Hepatocyte (in vitro differentiated cells): ENCODE data around the gene PRTG. TPM values are rescaled to one million over a fixed set of nuclear protein-coding genes. Genes with fewer than 3 reads are reported as not detected.

Source experiments
- DNase-seq: peaks from one replicate; pipeline ENCODE4 v3.0.0-alpha.2; 2016; ENCODE audit warnings: low spot score
- H2AFZ ChIP-seq: fragments of 200-600 bp; sonication (generic); 2 replicates; pipeline ENCODE4 v1.6.0; 2016; ENCODE audit warnings: antibody characterized with exemption, mild to moderate bottlenecking
- H3K27ac ChIP-seq: fragments of 200-600 bp; sonication (generic); 2 replicates; pipeline ENCODE4 v1.5.1; 2016; ENCODE audit warnings: mild to moderate bottlenecking
- H3K27me3 ChIP-seq: fragments of 200-600 bp; sonication (generic); 2 replicates; pipeline ENCODE4 v1.6.1; 2016
- H3K36me3 ChIP-seq: fragments of 200-600 bp; sonication (generic); replicated peaks from 2 replicates; pipeline ENCODE4 v1.5.1; 2016; ENCODE audit warnings: low read depth; ENCODE audit not compliant: insufficient read depth
- H3K4me1 ChIP-seq: fragments of 200-600 bp; sonication (generic); 2 replicates; pipeline ENCODE4 v1.5.1; 2016; ENCODE audit warnings: mild to moderate bottlenecking, moderate library complexity; ENCODE audit not compliant: insufficient read depth
- H3K4me2 ChIP-seq: fragments of 200-600 bp; sonication (generic); 2 replicates; pipeline ENCODE4 v1.6.0; 2016
- H3K4me3 ChIP-seq: fragments of 200-600 bp; sonication (generic); 2 replicates; pipeline ENCODE4 v1.5.1; 2016; ENCODE audit warnings: mild to moderate bottlenecking
- H3K79me2 ChIP-seq: fragments of 200-600 bp; sonication (generic); 2 replicates; pipeline ENCODE4 v1.6.0; 2017; ENCODE audit warnings: mild to moderate bottlenecking
- H3K9me2 ChIP-seq: fragments of 200-600 bp; sonication (generic); replicated peaks from 2 replicates; pipeline ENCODE4 v1.6.0; 2017; ENCODE audit warnings: mild to moderate bottlenecking; ENCODE audit not compliant: insufficient read depth
- H3K9me3 ChIP-seq: fragments of 200-600 bp; sonication (generic); 2 replicates; pipeline ENCODE4 v1.5.1; 2016; ENCODE audit warnings: low read depth, mild to moderate bottlenecking
- H4K20me1 ChIP-seq: fragments of 200-600 bp; sonication (generic); 2 replicates; pipeline ENCODE4 v1.6.0; 2016; ENCODE audit warnings: mild to moderate bottlenecking; ENCODE audit not compliant: insufficient read depth, poor library complexity, severe bottlenecking
- EZH2 ChIP-seq: fragments of 200-600 bp; sonication (generic); IDR thresholded peaks from 2 replicates; pipeline ENCODE4 v1.6.1; 2016; ENCODE audit warnings: antibody characterized with exemption, mild to moderate bottlenecking, borderline replicate concordance
- EZH2phosphoT487 ChIP-seq: fragments of 200-600 bp; sonication (generic); IDR thresholded peaks from one replicate; pipeline ENCODE4 v1.6.1; 2018; ENCODE audit warnings: antibody characterized with exemption, mild to moderate bottlenecking, low read depth, moderate library complexity; ENCODE audit not compliant: unreplicated experiment, severe bottlenecking
- WGBS: methylation state at CpG from one replicate; pipeline ENCODE4 v1.1.6; 2016; ENCODE audit warnings: low lambda C conversion rate; ENCODE audit errors: missing lambda C conversion rate; 5-methylcytosine and 5-hydroxymethylcytosine counted together
- polyA plus RNA-seq: library from polyadenylated mRNA; unstranded; fragments of >200 nt; fragmentation: Nextera tagmentation; extraction: Ambion mirVana; gene quantifications from 2 replicates; pipeline ENCODE4 v1.2.1, GENCODE V29; 2016
- total RNA-seq: library from RNA; depleted of rRNA; stranded (reverse); fragments of >200 nt; gene quantifications from 2 replicates; pipeline ENCODE4 v1.2.3, GENCODE V29; 2014
- TF ChIP-seq, protein P1 (sequence below): fragments of 200-600 bp; sonication (generic); IDR thresholded peaks from 2 replicates; pipeline ENCODE4 v1.5.1; 2016; ENCODE audit warnings: antibody characterized with exemption, mild to moderate bottlenecking; ENCODE audit not compliant: poor library complexity

PRTG gene
- total and polyA plus RNA-seq, 2 experiments from 2014 or later, result 6.6 to 19.0 TPM

DNA sequence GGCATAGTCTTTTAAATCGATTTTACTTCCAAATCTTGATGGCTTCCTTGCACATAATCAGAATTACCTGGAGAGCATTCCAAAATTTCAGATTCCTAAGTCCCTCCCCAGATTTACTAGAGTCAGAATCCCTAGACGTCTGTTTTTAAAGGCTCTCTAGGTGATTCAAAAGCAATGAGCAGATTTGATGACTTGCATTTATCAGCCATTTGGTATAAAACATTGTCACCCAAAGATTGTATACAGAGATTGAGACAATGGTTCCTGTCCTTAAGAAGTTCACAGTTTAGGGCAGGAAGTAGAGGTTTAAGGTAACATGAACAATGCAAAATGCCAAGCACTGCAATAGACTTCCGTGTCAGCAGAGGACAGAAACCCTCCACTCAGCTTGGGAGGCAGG lies 152.2 kb downstream of the PRTG start:
- H3K27me3 ChIP-seq, result peaks cover 4% of the 10 kb centered on the region
- DNase-seq, result no peak
- H3K79me2 ChIP-seq, result peaks cover 15% of the 10 kb centered on the region
- H2AFZ ChIP-seq, result no peak overlapping the region
- H4K20me1 ChIP-seq, result no peaks in the 10 kb centered on the region
- no peak overlapping the region for H3K4me3 ChIP-seq
- no peak overlapping the region for H3K4me2 ChIP-seq
- H3K27ac ChIP-seq, result no peak overlapping the region
- H3K9me2 ChIP-seq, result no peaks in the 10 kb centered on the region
- H3K36me3 ChIP-seq, result no peaks in the 10 kb centered on the region
- no peaks in the 10 kb centered on the region for H3K4me1 ChIP-seq
- H3K9me3 ChIP-seq, result no peaks in the 10 kb centered on the region
- WGBS, result 68% methylated on average over 3 of the region's 3 CpGs
- TF ChIP-seq EZH2phosphoT487 (no peak), EZH2 (no peak)
- TF ChIP-seq, protein P1, sequence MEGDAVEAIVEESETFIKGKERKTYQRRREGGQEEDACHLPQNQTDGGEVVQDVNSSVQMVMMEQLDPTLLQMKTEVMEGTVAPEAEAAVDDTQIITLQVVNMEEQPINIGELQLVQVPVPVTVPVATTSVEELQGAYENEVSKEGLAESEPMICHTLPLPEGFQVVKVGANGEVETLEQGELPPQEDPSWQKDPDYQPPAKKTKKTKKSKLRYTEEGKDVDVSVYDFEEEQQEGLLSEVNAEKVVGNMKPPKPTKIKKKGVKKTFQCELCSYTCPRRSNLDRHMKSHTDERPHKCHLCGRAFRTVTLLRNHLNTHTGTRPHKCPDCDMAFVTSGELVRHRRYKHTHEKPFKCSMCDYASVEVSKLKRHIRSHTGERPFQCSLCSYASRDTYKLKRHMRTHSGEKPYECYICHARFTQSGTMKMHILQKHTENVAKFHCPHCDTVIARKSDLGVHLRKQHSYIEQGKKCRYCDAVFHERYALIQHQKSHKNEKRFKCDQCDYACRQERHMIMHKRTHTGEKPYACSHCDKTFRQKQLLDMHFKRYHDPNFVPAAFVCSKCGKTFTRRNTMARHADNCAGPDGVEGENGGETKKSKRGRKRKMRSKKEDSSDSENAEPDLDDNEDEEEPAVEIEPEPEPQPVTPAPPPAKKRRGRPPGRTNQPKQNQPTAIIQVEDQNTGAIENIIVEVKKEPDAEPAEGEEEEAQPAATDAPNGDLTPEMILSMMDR, result no peak

DNA sequence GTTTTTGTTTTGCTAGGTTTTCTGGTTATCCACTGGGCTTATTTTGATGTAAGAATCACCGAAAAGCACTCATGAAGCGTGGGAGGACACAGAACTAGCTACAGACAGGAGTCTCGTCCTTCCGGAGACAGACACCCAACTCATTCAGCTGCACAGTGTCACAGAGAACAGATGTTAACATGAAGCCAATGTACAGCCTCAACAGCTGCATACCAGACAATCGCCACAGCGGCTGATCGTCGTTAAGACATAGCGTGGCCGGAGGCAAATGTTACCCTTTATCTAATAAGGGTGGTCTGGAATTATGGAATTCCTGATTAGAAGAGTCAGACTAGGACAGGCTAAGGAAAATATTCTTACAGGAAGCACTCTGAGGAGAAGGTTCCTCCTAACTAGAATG lies 153.7 kb downstream of the PRTG start:
- 60% methylated on average over 10 of the region's 10 CpGs for WGBS
- Histone ChIP-seq H3K4me3 (peak overlapping the region; percentile 74), H3K27ac (peak overlapping the region; percentile 91), H3K36me3 (no peaks in the 10 kb centered on the region), H3K27me3 (peaks cover 4% of the 10 kb centered on the region), H3K4me1 (no peaks in the 10 kb centered on the region), H3K4me2 (peak overlapping the region; percentile 88), H3K9me3 (no peaks in the 10 kb centered on the region), H2AFZ (peak overlapping the region; percentile 100), H3K9me2 (no peaks in the 10 kb centered on the region), H4K20me1 (peaks cover 3% of the 10 kb centered on the region), H3K79me2 (peaks cover 24% of the 10 kb centered on the region)
- no peak for TF ChIP-seq EZH2phosphoT487
- no peak for TF ChIP-seq EZH2
- DNase-seq, result peak; percentile 8

DNA sequence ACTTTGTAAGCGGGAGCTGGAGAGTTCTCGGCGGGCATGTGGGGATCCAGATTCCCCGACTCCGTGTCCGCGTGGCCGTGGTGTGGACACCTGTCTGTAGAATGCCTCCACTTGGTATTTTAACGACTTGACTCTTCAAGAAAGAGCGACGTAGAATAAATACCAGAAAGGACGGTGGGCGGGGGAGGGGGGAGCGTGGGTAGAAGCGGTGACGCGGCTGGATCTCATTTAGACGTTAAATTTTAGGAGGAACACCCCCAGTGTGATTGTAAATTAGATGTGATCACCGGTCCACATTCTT lies 154.2 kb downstream of the PRTG start:
- H3K27ac ChIP-seq, result peak overlapping the region; percentile 91
- H3K79me2 ChIP-seq, result peaks cover 26% of the 10 kb centered on the region
- H3K4me1 ChIP-seq, result no peaks in the 10 kb centered on the region
- H2AFZ ChIP-seq, result peak overlapping the region; percentile 100
- 5% methylated on average over 19 of the region's 19 CpGs for WGBS
- H3K4me3 ChIP-seq, result peak overlapping the region; percentile 74
- TF ChIP-seq EZH2 (no peak), EZH2phosphoT487 (no peak)
- TF ChIP-seq, protein P1, result no peak
- H3K27me3 ChIP-seq, result peaks cover 4% of the 10 kb centered on the region
- no peaks in the 10 kb centered on the region for H3K36me3 ChIP-seq
- no peaks in the 10 kb centered on the region for H3K9me2 ChIP-seq
- H3K4me2 ChIP-seq, result peak overlapping the region; percentile 88
- DNase-seq, result no peak
- H3K9me3 ChIP-seq, result no peaks in the 10 kb centered on the region
- H4K20me1 ChIP-seq, result peaks cover 3% of the 10 kb centered on the region

DNA sequence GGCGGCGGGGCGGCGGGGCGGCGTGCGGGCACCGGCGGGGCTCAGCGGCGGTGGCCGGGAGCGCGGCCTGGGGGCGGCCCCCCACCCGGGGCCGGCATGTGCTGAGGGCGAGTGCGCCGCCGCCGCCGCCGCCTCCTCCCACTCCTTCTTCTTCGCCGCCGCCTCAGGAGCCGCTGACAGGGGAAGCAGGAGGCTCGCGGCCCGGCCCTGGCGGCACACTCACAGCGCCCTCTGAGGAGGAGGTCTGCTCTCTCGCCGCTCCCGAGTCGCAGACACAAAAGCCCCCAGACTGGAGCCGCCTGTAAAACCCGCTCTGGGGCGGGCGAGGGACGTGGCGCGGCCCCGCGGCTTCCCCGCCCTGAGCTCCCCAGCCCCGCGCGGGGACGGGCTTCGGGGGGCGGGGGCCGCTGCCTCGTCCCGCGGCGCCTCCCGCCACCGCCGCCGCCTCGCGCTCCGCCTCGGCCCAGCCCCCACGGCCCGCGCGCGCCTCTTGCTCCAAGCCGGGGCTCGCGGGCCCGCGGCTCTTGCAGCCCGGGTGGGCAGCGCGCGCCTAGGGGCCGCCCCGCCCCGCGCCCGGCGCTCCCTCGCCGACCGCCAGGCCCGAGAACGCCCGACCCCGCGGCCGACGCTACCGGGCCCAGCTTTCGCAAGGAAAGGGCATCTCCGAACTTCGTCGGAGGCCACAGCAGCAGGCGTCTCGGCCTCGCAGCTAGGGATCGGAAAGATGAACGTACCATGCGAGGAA lies 154.7 kb downstream of the PRTG start, which contains the start of gene PYGO1:
TSS of gene PYGO1 (minus strand) at position 276 of the 745 bp plus-strand sequence. CDS start 462 bp downstream, outside the sequence.
- H3K4me1 ChIP-seq, result no peaks in the 10 kb centered on the region
- H4K20me1 ChIP-seq, result peaks cover 3% of the 10 kb centered on the region
- no peaks in the 10 kb centered on the region for H3K9me2 ChIP-seq
- peaks cover 31% of the 10 kb centered on the region for H3K79me2 ChIP-seq
- WGBS, result 2% methylated on average over 28 of the region's 107 CpGs
- TF ChIP-seq EZH2phosphoT487, result no peak
- TF ChIP-seq, protein P1, result peak; percentile 11
- peak within 1 kb of the TSS; percentile 88 for H3K4me2 ChIP-seq
- peaks cover 4% of the 10 kb centered on the region for H3K27me3 ChIP-seq
- H3K36me3 ChIP-seq, result no peaks in the 10 kb centered on the region
- H3K4me3 ChIP-seq, result peak within 1 kb of the TSS; percentile 75
- H3K9me3 ChIP-seq, result no peaks in the 10 kb centered on the region
- H2AFZ ChIP-seq, result peak within 1 kb of the TSS; percentile 100
- H3K27ac ChIP-seq, result peak within 1 kb of the TSS; percentile 91
- DNase-seq, result peak; percentile 80
